ENCODE results near the gene KLHDC4. TPM values are rescaled to one million over a fixed set of nuclear protein-coding genes. Genes with fewer than 3 reads are reported as not detected.

KLHDC4 gene
- total and polyA plus RNA-seq, 9 of the 15 experiments (the other 6 are each of a cell fraction or from before 2014, with no cell fraction given), result 1.3 to 68.1 (median 32.8) TPM

DNA sequence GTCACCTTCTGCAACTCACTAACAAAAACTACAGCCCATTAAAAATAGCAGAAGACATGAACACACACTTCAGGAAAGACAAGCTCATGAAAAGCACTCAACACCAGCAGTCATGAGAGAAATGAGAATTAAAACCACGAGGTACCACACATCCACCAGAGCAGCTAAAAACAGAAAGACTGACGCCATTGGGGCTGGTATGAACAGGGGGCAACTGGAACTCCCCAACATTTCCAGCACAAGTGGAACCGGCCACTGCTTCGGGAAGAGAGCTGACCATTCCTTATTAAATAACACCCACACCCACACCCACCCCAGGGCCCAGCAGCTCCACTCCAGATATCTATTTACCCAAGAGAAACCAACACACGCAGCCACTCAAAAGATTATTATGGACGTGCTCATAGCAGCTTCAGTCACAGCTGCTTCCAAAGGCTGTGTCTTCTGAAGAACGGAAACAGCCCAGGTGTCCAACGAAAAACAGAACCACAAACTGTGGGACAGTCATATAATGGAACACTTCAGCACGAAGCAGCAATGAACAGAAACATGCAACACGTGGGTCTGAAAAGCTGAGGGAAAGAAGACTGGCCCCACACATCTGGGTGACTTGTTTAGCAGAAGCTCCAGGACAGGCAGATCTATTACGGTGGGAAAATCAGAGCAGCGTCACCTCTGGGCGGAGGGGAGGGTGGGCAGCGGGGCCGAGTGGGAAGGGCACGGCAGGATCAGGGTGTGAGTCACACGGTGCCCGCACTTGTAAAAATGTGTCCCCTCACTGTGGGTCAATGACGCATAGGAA lies 41.1 kb downstream of the KLHDC4 start:
- no peak overlapping the region for H2AFZ ChIP-seq (ENCODE audit: low read depth, low read length)
- WGBS (ENCODE audit: insufficient coverage, low coverage, missing lambda C conversion rate), result 86% methylated on average over 16 of the region's 19 CpGs
- peaks cover 29 to 49% of the 10 kb centered on the region in 2 experiments for H3K4me1 ChIP-seq (replicated peaks in 1 of 2; ENCODE audit: control insufficient read depth in 2 of 2, insufficient read depth in 2 of 2, low read length in 2 of 2)
- peaks cover 15% of the 10 kb centered on the region for H3K9me1 ChIP-seq (ENCODE audit: control insufficient read depth, insufficient read depth, low read length)
- no peak overlapping the region for H3K27ac ChIP-seq (ENCODE audit: extremely low read depth, low read depth, low read length)
- H3K4me2 ChIP-seq (ENCODE audit: insufficient read depth, low read length), result no peak overlapping the region
- CTCF ChIA-PET (ENCODE audit: low intra/inter-chr PET ratio), result interaction anchor here (0.6 kb wide), 1 partner anchor 1952 kb away, joined by 6 read pairs; no protein-coding TSS in a partner anchor
- H3K36me3 ChIP-seq (ENCODE audit: control insufficient read depth, insufficient read depth, low read length), result peaks cover 71% of the 10 kb centered on the region; the same call in 2 of the 3 replicates
- ATAC-seq, result no peak
- POLR2A ChIA-PET, result interaction anchor here (0.5 to 1.9 kb wide), 4 partner anchors 11 to 719 kb away, joined by 3 to 4 read pairs (median 4); no protein-coding TSS in a partner anchor
- no peak for DNase-seq (ENCODE audit: extremely low read depth in 1 of 4, low spot score in 3 of 4)
- peaks cover 33% of the 10 kb centered on the region for H3K79me2 ChIP-seq (ENCODE audit: control insufficient read depth, insufficient read depth, low read length)
- no TSS peak for BruUV-seq (replicated peaks)
- H3K9ac ChIP-seq (ENCODE audit: insufficient read depth in 1 of 2, low read depth in 2 of 2, low read length in 2 of 2), result no peak overlapping the region
- no peaks in the 10 kb centered on the region for H3K9me3 ChIP-seq (replicated peaks; ENCODE audit: control insufficient read depth, insufficient read depth, low read depth, low read length)
- no peak for FAIRE-seq
- intact Hi-C loops (cut with micrococcal nuclease) (no loop called here), in situ Hi-C loops (cut with MboI) (no loop called here)
- TF ChIP-seq ZNF77 (CRISPR knock-in tag; IDR thresholded peaks at IDR 0.05), result no peak
- no peak for TF ChIP-seq NBN (IDR thresholded peaks at IDR 0.05; ENCODE audit: low read depth)
- no peak for TF ChIP-seq YY1 (IDR thresholded peaks at IDR 0.05; ENCODE audit: borderline replicate concordance in 1 of 3, control insufficient read depth in 1 of 3, extremely low read depth in 1 of 3, insufficient read depth in 3 of 3, insufficient read length in 1 of 3, insufficient replicate concordance in 2 of 3, low read depth in 1 of 3, low read length in 2 of 3)
- TF ChIP-seq, protein P1, sequence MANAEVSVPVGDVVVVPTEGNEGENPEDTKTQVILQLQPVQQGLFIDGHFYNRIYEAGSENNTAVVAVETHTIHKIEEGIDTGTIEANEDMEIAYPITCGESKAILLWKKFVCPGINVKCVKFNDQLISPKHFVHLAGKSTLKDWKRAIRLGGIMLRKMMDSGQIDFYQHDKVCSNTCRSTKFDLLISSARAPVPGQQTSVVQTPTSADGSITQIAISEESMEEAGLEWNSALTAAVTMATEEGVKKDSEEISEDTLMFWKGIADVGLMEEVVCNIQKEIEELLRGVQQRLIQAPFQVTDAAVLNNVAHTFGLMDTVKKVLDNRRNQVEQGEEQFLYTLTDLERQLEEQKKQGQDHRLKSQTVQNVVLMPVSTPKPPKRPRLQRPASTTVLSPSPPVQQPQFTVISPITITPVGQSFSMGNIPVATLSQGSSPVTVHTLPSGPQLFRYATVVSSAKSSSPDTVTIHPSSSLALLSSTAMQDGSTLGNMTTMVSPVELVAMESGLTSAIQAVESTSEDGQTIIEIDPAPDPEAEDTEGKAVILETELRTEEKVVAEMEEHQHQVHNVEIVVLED (CRISPR knock-in tag; IDR thresholded peaks at IDR 0.05), result no peak
- H3K27me3 ChIP-seq (ENCODE audit: control insufficient read depth in 2 of 2, insufficient read depth in 2 of 2, low read length in 2 of 2), result no peaks in the 10 kb centered on the region
- H4K20me1 ChIP-seq (replicated peaks; ENCODE audit: control insufficient read depth, insufficient read depth, low read length), result peaks cover 3% of the 10 kb centered on the region
- no peak overlapping the region for H3K4me3 ChIP-seq
